COLO668 (cell line): ENCODE data around the gene DYNLT1.
"Not testable (repeated sequence)": the region's sequence is repeated elsewhere in the genome, so short reads cannot be mapped to it uniquely, and the experiment has no call there.

Experiments used
- DNase-seq: peaks from one replicate; lab custom pipeline; 2025; ENCODE audit not compliant: unreplicated experiment; lab: John Stamatoyannopoulos, UW

DYNLT1 gene

DNA sequence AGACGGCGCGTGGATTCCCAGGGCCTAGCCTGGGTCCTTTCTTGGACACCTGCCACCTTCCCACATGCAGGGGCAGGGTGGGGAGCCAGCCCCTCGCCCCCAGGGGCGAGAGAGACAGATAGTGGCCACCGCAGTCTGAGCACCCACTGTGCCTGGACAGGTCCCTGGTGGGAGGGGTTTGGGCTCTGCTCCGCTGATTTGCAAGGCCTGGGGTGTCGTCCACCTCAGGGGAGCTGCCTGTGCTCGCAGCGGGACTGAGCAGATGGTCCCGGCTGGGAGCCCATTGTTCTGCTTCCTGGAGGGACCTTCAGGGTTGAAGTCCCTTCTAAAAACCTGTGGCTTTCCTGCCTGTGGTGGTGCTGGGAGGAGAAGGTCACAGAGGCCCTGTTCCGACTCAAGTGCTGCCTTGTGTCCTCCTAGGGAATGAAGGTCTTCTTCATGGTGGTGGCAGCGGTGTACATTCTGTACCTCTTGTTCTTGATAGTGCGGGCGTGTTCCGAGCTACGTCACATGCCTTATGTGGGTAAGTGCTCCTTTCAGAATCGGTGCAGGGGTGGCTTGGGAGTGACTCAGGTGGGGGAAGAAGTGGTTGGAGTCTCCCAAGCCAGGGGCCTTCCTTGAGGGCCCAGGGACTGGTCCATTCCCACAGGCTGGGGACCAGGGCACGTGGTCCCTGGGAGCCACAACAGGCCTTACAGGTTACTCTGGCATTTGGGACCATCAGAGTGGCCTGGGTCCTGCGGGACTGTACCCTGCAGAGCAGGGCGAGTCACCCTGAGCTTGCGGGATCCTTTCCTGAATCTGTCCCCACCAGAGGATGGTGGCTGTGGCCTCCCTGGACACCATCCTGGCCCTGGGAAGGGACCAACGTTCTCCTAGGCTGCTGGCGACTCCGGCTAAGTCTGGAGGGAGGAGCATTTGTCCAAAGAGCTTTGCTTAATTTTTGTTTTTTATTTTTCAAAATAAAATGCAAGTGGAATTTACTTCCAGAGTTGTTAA, 19.6 kb downstream of the DYNLT1 start:
- no peak for DNase-seq

DNA sequence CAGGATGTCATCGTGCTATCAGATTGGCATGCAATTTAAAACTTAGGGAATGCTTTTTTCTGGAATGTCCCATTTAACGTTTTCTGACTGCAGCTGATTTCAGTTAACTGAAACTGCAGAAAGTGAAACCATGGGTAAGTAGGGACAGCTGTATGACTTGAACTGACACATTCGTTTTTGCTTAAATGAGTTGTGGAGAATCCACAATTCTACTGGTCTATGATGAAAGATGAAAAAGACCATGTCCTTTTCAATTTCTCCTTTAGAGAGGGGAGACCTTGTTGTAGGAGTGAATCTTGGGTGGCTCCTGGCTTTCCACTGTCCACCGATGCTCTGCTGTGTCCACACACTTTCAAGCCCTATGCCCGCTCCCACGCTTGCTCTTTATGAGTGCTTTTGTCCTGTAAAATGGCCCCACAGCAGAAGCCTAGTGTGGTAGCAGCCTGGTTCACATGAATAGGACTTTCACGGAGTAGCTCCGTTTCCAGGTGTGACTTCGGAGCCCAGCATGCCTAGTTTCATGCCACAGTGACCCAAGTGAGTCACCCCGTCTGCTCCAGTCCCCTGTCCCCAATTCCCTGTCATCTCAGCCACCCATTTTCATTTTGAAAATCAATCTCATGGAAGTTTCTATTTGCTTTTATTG, 21.9 kb downstream of the DYNLT1 start:
- DNase-seq: no peak

DNA sequence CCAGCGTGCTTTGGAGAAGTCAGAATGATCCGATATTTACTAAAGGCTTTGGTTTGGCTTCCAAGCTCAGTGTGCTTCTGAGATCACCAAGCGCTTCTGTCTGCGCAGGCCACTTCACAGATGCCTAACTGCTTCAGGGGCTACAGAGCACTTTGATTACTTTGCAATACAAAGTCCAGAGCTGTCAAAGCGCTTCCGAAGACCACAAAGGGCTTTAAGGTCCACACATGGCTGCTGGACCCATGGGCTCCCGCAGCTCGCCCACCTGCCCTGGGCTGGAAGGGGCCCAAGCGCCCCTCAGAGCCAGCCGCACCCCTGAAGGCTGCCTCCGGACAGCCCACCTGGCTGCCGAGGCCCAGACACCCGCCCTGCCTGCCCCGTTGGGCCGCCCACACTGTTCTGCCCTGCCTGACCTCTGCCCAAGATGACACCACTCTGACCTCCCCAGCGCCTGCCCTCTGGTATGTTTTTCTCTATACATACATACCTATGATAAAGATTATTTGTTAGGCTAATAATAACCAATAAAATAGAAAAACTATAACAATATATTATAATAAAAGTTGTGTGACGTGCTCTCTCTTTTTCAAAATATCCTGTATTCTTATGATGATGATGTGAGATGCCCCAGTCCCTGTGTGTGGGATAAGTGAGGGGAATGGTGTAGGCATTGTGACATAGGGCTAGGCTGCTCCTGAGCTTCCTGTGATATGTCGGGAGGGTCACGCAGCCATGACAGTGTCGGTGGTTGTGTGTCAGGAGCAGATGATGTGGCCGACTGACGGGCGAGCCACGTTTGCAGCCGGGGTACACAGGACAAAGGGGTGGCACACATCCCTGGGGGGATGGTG, 22.6 kb downstream of the DYNLT1 start:
- no peak for DNase-seq

DNA sequence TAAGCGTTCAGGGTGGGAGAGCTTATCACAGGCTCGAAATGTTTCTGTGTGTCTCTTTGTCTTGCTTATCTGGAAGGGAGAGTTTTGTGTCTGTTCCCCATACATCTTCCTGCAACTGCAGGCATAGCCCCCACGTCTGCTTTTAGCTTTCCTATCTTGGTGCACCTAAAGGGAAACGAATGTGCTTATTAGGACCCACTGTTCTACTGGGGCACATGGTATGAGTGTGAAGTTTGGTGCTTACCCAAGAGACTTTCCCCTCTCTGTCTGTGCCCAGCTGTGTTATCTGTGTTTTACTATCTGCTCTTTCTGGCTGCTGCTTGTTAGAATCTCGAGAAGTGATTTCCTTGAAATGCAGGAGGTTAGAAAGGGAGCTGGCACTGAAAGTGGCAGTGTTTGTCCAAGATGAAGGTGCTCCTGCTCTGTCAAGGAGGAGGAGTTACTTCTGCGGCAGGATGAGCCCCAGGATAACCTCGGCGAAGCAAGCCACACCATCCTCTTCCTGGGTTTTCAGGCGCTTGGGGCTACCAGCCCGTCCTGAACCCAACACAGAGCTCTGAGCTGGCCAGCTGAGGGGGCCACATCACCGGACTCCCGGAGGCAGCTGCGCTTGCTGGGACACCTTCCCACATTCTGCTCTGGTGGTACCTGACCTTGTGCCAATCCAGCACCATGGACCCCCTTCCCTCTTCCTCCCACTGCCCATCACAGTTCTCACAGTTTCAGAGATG, 23.4 kb downstream of the DYNLT1 start:
- no peak for DNase-seq

DNA sequence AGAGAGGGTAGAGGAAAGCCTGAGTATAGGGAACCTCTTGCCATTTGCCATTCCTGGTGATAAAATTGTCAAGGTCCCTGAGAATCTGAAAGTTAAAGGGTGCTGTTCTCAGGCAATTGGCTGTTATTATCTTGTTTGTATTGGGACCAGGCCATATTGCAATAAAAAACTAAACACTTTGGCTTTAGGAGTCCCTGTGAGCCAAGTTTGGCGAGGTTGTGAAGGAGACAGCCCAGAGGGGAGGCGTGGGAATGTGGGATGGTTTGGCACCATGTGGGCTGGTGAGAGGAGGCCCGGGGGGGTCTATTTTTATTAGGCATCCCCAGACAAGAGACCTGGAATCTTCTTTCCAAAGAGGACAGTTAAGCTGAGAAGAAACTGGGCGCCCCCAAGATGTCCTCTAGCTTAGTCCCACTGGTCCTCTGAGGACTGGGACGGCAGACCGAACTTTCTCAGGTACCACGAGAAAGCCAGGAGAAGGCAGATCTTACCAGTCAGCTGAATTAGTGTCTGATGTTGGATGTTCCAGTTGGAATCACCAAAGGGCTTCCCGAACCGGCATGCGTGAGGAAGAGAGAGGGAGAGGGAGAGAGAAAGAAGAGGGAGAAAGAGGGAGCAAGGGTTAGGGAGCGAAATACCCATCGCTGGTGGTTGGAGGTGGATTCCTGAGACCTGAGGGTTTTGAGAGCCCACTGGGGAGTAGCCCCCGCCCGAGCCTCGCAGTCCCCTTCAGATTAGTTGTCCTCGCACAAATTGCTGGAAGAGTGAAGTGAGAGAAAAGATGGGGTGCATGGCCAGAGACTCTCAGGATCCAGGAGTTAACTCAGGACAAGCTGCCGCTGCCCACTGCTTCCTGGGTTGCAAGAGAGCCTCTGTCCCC, 24.4 kb downstream of the DYNLT1 start:
- no peak for DNase-seq

DNA sequence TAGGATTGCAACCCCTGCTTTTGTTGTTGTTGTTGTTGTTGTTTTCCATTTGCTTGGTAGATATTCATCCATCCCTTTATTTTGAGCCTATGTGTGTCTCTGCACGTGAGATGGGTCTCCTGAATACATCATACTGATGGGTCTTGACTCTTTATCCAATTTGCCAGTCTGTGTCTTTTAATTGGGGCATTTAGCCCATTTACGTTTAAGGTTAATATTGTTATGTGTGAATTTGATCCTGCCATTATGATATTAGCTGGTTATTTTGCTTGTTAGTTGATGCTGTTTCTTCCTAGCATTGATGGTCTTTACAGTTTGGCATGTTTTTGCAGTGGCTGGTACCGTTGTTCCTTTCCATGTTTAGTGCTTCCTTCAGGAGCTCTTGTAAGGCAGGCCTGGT, 26.3 kb downstream of the DYNLT1 start:
- not testable (repeated sequence) for DNase-seq

DNA sequence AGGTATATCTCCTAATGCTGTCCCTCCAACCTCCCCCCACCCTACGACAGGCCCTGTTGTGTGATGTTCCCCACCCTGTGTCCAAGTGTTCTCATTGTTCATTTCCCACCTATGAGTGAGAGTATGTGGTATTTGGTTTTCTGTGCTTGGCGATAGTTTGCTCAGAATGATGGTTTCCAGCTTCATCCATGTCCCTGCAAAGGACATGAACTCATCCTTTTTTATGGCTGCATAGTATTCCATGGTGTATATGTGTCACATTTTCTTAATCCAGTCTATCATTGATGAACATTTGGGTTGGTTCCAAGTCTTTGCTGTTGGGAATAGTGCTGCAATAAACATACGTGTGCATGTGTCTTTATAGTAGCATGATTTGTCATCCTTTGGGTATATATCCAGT, 29.9 kb downstream of the DYNLT1 start:
- not testable (repeated sequence) for DNase-seq

DNA sequence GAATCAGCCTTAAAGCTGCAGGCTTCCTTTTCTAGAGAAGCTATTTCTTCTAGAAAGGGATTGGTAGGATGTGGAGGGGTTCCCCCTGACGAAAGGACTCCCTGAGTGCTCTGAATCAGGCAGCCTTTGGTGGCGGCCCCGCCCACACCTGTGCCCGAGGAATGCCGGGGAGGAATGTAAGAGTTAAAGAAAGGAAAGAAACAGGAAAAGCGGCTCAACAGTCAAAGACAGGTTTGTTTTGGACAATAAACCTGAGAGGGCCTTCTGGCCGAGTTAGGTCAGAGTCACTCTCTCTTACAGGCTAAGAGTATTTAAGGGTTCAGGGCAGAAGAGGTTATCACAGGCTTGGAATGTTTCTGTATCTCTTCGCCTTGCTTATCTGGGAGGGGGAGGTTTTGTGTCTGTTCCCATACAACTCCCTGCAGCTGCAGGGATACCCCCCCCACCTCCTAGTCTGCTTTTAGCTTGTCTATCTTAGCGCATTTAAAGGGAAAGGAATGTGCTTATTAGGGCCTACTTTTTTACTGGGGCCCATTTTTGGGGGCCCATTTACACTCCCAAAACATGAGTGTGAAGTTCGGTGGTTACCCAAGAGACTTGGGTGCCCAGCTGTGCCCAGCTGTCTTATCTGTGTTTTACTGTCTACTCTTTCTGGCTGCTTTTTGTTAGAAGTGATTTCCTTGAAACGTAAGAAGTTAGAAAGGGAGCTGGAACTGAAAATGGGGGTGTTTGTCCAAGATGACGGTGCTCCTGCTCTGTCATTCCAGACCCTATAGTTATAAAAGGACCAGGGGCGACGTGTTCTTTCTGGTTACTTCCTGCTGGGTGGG, 32.8 kb downstream of the DYNLT1 start:
- DNase-seq: no peak

DNA sequence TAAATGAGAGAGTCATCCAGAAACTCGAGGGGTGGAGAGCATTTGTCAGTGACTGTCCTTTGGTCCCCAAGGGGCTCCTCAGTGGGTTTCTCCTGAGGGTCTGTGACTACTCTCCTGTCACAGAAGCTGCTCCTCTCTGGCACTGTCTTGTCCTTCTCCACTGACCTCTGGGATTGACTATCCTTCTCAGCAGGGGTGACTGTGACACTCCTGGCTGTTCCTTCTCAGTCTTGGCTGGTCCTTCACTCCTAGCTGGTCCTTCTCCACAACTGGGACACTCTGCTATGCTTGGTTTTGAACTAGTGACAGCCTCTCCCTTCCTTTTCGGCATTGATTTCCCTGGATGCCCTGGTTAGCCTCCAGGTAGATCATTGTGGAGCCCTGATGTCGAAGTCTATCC, 33.5 kb downstream of the DYNLT1 start:
- no peak for DNase-seq

DNA sequence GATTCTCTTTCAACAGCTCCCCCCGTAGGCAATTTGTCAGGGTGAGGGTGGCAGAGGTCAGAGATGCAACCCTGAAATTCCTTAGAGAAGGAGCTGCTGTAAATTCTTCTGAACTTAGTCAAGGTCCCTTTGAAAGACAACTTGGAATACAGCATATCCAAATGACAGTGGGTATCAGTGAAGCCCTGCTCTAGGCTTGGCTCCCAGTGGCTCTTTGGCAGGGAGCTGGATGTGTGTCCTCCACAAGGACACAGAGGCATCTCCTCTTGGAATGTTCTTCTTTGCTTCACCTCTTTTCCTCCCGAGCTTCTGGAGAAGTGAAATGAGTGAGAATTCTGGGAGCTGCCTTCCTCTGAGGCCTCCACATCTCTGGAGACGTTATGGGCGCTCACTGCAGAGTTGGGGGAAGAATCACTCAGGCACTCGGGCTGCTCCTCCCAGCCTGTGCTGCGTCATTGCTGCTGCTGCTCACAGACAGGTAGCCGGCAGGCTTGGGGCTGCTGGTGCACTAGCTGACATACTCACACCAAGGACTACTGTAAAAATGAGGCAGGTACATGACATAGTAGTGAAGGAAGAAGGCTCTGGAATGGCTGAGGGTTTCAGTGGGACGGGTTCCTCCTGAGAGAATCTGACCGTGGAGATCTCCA, 34.1 kb downstream of the DYNLT1 start:
- DNase-seq: no peak

DNA sequence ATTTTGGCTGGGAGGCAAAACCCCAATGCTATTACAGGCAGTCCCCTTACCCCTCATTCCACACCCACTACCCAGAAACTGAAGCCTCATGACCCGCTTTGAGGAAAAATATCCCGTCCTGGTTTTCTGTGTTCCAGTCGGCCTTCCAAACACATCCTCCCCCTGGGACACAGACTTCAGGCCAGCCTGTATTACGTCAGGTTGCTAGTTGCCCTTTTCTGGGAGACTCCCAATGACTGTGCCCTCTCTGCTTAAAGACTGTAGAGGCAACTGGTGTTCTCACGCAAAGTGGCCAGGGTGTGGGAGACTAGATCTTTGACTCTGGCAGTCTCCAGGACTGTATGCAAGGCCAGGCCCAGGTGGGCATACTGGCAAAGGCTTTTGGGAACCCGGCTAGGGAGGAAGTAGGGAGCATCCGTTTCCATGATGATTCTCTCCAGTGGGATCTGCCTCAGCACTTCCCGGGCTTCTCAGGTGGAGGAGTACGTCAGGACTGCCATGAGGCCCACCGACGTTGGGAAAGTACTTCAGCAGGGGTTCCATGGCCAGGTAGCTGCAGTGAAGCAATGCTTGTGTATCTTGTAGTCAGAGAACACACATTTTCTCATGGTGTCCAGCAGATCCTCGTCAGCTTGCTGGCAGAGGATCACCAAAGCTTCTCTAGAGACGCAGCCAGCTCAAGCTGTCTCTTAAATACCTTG, 34.9 kb downstream of the DYNLT1 start:
- no peak for DNase-seq

DNA sequence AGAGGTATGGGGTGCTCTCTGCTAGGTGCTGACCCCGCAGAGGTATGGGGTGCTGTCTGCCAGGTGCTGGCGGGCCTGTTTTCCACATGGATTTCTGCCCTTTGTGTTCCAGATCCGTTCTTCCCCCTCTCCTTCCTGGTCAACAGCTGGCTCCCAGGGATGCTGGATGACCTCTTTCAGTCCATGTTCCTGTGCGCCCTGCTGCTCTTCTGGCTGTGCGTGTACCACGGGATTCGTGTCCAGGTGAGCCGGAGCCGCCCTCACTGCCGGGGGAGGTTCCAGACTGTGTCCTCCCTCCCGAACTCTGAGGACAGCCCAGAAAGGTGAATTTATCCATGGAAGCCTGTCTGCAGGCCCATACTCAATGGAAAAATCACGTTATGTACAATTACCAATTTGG, 36.3 kb downstream of the DYNLT1 start:
- no peak for DNase-seq

DNA sequence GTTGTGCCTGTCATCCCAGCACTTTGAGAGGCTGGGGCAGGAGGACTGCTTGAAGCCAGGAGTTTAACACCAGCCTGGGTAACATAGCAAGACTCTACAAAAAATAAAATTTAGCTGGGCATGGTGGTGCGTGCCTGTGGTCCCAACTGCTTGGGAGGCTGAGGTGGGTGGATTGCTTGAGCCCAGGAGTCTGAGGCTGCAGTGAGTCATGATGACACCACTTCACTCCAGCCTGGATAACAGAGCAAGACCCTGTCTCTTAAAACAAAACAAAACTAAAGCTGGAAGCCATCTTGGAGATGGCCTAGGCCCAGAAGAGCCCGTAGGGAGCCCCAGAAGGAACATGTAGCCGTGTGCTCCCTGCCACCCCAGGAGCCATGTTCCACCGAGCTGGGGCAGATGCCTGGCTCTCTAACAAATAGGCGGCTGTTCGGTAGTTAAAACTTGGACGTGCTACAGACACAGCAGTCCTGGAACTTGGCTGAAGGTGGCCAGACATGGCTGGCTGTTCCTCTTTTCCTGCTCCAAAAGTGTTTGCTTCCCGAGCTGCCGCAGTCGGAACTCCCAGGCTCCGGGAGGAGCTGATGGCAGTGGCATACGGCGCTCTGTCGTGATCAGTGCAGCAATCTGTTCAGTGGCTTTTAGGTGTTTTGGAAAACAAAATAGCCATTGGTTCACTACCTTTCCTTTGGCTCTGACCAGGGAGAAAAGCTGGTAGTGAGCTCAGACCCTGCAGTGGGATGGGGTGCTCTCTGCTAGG, 37.0 kb downstream of the DYNLT1 start:
- DNase-seq: no peak

DNA sequence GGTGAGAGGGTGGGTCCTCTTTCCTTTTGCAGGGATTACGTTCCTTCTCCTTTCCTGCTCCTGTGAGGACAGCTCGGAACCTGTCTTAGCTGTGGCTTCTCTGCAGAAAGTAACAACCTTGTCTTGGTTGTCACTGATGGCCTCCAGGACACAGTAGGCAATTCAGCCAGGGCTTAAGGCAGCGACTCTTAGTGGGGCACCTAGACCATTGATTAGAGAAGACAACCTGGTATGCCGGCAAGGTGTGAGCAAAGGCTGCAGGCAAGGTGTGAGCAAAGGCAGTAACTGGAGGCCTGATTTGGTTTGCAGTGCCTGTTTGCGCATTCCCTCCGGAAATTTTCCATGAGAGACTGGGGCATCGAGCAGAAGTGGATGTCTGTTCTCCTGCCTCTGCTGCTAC, 37.6 kb downstream of the DYNLT1 start:
- no peak for DNase-seq

DNA sequence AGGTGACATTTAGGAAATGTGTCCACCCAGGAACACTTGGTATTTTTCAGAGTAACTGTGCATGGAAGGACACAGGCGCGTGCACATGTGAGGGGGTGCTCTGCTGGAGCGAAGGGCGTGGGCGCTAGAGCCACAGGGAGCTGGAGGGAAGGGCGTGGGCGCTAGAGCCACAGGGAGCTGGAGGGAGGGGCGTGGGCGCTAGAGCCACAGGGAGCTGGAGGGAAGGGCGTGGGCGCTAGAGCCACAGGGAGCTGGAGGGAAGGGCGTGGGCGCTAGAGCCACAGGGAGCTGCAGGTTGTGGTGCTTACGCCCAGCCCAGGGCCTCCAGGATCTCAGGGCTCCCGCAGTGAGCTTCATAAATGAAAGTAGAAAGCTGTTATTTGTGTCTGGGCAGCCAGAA, 38.5 kb downstream of the DYNLT1 start:
- DNase-seq: not testable (repeated sequence)

DNA sequence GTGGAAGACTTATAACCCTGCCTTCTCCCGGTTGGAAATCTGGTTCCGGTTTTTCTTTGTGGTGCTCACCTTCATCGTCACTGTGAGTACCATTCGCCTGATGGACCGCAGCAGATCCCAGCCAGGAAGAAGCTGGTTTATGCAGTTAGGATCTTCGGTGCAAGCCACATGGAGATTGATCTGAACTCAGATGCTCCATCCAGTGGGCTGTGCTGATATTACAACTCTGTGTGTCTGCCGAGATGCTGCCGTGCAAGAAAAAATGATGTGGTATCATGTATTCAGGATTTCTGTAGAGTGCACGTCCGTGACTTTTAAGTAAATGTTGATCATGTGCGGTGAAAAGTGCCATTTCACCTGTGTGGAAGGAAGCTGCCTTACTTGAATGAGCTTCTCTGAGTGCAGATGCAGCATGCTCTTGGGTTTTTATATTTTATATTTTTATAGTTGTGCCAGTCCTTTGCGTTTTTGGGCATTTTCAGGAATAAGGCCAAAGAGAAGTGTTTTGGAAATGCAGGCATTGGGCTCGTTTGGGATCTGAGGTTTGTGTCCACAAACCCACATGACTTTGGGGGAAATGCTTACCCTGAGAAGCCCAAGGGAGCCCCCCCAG, 39.2 kb downstream of the DYNLT1 start:
- peak; percentile 49 for DNase-seq

DNA sequence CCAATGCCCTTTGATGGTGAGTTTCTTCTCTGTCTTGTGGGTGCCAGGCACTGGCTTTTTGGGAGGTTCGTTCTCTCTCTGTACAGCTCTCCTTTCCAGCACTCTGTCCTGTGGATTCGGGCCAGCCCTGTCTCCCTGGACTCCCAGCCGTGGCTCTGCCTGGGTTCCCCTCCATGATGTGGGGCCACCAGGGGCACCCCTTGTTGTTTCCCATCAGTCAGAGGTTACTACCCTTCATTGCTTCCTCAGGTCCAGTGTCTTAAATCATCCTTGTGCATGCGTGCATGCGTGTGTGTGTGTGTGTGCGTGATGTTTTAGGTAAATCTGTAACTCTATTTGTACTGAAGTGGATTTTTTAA, 40.5 kb downstream of the DYNLT1 start:
- DNase-seq: no peak
